NCI-H146 (cell line): ENCODE results near the gene FIGN.

ENCODE experiments used
- DNase-seq: peaks from one replicate; lab custom pipeline; 2025; lab: John Stamatoyannopoulos, UW

FIGN gene

GRCh38 chr2:163662141-163662780 lies 73.5 kb downstream of the FIGN start:
- no peak for DNase-seq

DNA sequence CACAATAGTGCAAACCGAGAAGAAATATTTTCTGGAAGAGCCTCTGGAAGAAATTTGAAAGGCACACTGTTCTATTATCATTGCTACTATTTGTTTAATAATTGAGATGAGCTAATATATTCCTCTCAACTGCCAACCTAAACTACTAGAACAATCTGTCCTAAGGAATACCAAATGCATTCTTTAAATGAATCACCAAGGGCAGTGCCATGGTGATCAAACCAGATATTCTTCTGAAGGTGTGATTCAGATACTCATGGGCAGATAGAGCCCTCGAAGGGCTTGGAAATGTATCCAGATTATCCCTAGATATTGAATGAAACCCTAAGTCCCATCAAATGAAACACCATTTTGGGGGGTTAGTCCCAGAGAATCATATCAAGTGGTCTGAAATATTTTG lies 76.6 kb downstream of the FIGN start:
- DNase-seq = no peak

DNA sequence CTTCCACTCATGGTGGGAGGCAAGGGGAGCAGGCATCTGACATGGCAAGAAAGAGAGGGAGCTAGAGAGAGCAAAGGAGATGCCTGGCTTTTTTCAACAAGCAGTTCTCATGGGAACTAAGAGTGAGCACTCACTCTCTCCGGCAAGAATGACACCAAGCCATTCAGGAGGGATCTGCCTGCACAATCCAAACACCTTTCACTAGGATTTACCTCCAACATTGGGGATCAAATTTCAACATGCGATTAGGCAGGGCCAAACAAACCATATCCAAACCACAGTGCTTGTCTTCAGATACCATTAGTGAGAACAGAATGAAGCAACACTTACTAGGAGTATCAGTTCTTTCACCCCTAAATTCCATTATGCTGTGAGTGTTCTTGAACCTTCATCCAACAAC lies 77.3 kb downstream of the FIGN start:
- no peak for DNase-seq

DNA sequence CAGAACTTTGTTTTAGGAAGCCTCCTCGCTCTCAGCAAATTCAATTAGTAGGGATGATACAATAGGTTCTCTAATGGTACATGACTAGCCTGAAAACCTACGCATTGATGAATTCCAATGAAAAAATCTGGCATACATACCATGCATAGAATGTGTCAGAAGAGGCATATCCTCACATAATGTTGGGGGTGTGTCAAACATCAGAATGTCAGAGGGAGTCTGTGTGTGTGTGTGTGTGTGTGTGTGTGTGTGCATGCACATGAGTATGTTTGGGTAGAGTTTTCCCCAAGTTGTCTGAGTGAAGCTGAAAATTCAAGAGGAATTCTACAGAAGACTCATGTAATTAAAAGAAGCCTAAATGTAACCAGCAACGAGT lies 78.5 kb downstream of the FIGN start:
- DNase-seq = no peak

- DNase-seq = no peak
These were observed 79.1 kb downstream of the FIGN start for GRCh38 chr2:163656622-163657280.

DNA sequence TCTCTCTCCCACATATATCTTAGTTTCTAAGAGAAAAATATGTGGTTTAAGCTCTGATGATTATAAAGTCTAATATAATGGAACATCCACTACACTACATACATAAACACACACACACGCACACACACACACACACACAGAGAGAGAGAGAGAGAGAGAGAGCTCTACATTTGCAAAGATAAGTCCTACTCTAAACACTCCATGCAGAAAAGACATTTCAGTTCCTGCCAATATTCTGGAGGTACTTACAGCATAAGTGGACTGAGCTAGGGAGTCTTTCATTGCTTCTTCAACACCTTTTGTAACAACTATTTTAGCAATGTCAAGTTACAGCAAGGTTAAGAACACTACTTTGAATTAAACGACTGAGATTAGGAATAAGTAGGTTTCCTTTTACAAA lies 80.1 kb downstream of the FIGN start:
- DNase-seq = no peak

- DNase-seq = no peak
These were observed 83.1 kb downstream of the FIGN start for GRCh38 chr2:163652751-163653150.

- no peak for DNase-seq
These were observed 86.7 kb downstream of the FIGN start for GRCh38 chr2:163649080-163649479.

- DNase-seq = no peak
These were observed 88.5 kb downstream of the FIGN start for GRCh38 chr2:163647300-163647699.

- DNase-seq = no peak
These were observed 89.1 kb downstream of the FIGN start for GRCh38 chr2:163646687-163647086.

GRCh38 chr2:163644238-163644637 lies 91.6 kb downstream of the FIGN start:
- DNase-seq = no peak

GRCh38 chr2:163641986-163642385 lies 93.8 kb downstream of the FIGN start:
- no peak for DNase-seq

GRCh38 chr2:163640542-163641193 lies 95.1 kb downstream of the FIGN start:
- no peak for DNase-seq

DNA sequence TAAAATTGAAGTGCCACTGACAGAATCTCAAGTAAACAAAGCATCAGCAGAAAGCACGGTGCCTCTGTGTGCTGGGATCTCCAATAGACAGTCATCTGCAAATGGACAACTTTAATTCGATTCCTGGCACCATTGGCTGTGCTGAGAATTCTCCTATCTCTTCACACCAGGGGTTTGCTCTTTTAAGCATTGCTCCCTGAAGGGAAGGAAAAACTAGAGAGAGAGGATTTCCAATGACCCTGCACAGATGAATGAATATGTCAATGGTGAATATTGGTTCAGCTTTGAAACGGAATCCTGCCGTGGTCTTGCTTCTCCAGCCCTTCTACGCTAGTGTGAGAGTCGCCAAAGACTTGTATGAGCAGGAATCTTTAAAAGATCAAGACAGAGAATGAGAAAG lies 97.9 kb downstream of the FIGN start:
- no peak for DNase-seq

- no peak for DNase-seq
These were observed 102.5 kb downstream of the FIGN start for GRCh38 chr2:163633291-163633690.

DNA sequence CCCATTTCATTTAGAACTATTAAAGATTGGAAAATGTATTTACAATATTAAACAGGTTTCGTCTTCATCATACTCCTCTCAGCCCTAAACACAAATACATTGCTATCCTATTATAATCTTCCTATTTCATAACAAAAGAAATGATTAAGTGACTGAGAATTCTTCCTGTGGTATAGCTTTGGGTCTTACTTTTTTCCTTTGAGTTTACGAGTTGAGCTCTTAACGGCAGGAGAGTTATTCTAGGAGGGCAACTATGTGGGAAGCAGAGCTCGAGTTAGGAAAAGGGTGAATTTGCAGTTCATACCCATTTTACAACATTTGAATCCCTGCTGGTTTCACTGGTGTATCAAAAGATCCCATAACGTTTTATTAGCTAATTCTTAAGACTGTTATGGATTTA lies 105.0 kb downstream of the FIGN start:
- DNase-seq = no peak

GRCh38 chr2:163626639-163627109 lies 109.1 kb downstream of the FIGN start:
- no peak for DNase-seq

DNA sequence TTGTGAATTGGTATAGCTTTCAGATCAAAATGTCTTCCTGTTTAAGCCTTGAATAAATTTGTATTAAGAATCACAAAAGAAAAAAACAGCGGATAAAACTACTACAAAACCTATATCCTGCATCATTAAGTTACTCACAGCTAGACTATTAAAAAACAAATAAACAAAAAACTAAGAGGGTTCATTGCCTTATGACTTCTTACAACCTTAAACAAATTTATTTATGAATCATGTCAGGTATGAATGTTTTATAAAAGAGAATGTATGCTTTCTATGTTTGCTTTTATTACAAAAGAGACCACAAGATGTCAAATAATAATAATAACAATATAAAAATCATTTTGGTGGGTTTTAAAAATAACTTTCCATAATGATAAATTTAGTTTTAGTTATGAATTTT lies 109.6 kb downstream of the FIGN start:
- DNase-seq = no peak

DNA sequence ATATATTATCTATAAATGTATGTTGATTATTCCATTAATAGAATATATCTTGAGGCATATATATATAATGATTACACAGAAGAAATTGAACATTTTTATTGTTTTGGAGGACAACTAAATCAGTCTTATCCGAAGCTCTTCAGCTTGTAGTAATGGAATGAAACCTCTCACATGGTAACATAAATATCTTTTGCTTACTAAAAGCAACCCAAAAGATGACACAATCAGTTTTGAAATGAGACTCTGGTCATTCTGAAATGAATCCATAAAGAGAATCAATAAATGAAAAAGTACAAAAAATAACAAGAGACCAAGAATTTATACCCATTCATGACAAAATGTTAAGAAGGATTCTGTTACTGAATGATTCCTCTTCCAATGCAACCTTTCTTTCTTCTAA lies 110.2 kb downstream of the FIGN start:
- no peak for DNase-seq

DNA sequence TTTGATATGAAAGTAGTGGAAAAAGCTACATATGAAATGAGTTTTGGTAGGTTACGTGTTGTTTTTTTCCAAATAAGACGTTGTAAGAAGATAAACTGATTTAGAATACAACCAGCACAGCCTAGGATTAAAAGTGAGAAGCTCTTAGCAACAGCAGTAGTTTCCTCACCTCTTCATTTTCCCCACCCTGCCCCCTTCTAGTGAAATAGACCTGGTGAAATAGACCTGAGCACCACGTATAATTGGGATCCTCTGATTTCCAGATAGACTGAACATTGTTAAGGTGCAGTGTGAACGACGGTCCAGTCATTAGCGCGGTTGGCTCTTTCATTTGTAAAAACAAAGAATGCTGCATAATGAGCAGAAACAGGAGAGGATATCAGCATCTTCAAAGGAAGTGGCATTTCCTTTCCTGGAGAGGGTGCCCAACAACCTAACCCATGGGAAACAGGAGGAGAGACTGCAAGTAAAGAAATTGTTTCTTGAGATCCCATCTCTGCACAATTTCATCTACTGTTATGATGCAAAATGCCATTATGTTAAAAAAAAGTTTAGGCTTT lies 114.3 kb downstream of the FIGN start:
- no peak for DNase-seq

DNA sequence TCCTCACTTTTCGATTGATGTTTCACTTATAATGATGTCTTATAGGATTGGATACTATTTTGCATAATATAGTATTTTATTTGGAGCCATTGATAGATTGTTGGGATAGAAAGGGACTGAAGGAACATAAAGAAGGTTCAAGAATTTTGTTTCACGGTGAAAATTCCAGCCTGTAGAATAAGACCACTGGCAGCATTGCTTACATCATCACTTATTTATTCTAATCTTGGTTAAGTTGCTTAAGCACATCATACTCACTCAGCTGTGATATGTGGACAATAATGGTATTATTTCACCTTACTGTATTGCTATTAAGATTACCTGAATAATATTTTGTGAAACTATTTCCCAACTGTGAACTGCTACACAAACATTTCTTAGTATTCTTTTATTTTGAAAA lies 118.3 kb downstream of the FIGN start:
- no peak for DNase-seq

DNA sequence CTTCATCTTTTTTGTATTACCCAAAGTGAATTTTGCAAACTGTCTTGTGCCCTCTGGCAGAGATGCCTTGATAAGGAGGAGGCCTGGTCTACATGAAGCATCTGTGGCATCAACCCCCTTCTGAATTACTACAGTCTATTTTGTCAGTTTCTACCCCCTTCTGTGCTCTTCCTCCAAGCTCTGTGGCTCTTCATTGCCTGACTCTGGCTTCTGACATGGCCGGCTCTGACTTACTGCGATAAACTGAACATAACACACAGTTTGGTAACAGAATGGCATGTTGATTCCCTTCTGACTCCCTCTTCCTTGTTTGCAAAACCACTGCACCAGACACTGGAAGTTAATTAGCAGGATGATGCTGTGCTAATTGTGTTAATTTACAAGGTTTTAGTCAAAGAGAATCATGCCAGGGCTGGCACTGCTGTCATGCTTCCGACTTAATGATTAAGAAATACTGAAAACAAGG lies 122.5 kb downstream of the FIGN start:
- DNase-seq = no peak

DNA sequence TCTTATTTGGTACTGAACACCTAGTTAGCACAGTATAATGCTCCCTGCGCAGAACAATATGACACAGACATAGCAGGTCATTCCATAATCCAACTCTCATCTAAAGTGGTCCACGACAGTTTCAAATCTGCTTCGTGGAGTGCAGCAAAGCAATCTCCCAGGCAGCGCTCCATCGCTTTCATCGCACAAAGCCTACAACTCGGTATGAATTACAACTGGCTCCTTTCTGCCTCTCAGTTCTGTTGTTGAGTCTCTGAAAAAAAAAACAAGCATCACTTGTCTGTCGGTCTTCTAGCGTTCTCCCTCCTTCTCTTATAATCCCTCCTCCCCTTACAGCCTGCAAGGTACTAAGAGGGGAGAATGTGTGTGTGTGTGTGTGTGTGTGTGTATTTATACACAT lies 123.5 kb downstream of the FIGN start:
- DNase-seq = no peak
